K562 (cell line): Measurements from ENCODE around the gene UBAC2. TPM values are rescaled to one million over a fixed set of nuclear protein-coding genes. Genes with fewer than 3 reads are reported as not detected.

Source experiments
- ATAC-seq: fragments of 200-7000 bp; cut with Tn5 transposase; 3 replicates; pipeline ENCODE4 v1.9.1; 2020; ENCODE audit warnings: moderate library complexity
- BruUV-seq: library from RNA; stranded (reverse); fragments of 400-500 nt; replicated peaks from 2 replicates; lab custom pipeline; 2021; lab: Mats Ljungman, UMichigan
- CTCF ChIA-PET: fragments of 300-600 bp; formaldehyde crosslinking; extraction: SDS; loops from one replicate; lab custom pipeline; 2021; ENCODE audit warnings: low intra/inter-chr PET ratio; lab: Yijun Ruan, JAX
- POLR2A ChIA-PET: fragments of 300-600, 350-650 bp; sonication (Branson Sonifier 250); formaldehyde crosslinking; extraction: SDS; loops from one replicate; lab custom pipeline; 2021; ENCODE audit warnings: antibody characterized with exemption, inconsistent platforms; lab: Yijun Ruan, JAX
- DNase-seq, 4 experiments: peaks; one replicate each; pipeline versions ENCODE4 v3.0.0 to v3.0.0-alpha.2; 2011 to 2018; ENCODE audit warnings: low spot score in 3 of 4, mixed read lengths in 3 of 4; ENCODE audit errors: extremely low read depth in 1 of 4
- FAIRE-seq: peaks from 2 replicates; lab custom pipeline; 2011; peaks lifted over from hg19 to GRCh38; lab: Jason Lieb, UNC
- H2AFZ ChIP-seq: 2 replicates; pipeline ENCODE4 v1.6.0; 2011; ENCODE audit warnings: low read depth, low read length, control low read depth, inconsistent platforms
- H3K27ac ChIP-seq: fragments of 200-600 bp; 3 replicates; pipeline ENCODE4 v1.8.0; 2011; ENCODE audit warnings: low read depth, mild to moderate bottlenecking, control low read depth, inconsistent platforms, low read length, moderate library complexity, mixed read lengths; ENCODE audit errors: extremely low read depth
- H3K27me3 ChIP-seq, 2 experiments: fragments of 300-600 bp in 1 of 2; 2 replicates in 1 of 2; 3 replicates in 1 of 2; pipeline versions ENCODE4 v1.6.0 to v1.8.0; 2011; ENCODE audit warnings: inconsistent platforms in 2 of 2, low read length in 2 of 2, mild to moderate bottlenecking in 1 of 2, mixed read lengths in 1 of 2, moderate library complexity in 1 of 2; ENCODE audit not compliant: control insufficient read depth in 2 of 2, insufficient read depth in 2 of 2
- H3K36me3 ChIP-seq: fragments of 300-600 bp; 3 replicates; pipeline ENCODE4 v1.8.0; 2011; ENCODE audit warnings: mild to moderate bottlenecking, low read length, inconsistent platforms; ENCODE audit not compliant: control insufficient read depth, insufficient read depth
- H3K4me1 ChIP-seq, 2 experiments: fragments of 200-600 bp in 1 of 2; replicated peaks in 1 of 2; 2 replicates in 1 of 2; 3 replicates in 1 of 2; pipeline versions ENCODE4 v1.5.1 to v1.8.0; 2011; ENCODE audit warnings: inconsistent platforms in 2 of 2, low read length in 2 of 2, mild to moderate bottlenecking in 1 of 2, mixed read lengths in 1 of 2, moderate library complexity in 1 of 2; ENCODE audit not compliant: control insufficient read depth in 2 of 2, insufficient read depth in 2 of 2
- H3K4me2 ChIP-seq: 2 replicates; pipeline ENCODE4 v1.6.1; 2011; ENCODE audit warnings: low read length, control low read depth, inconsistent platforms, mixed read lengths; ENCODE audit not compliant: insufficient read depth
- H3K4me3 ChIP-seq: fragments of 200-600 bp; sonication (generic), shearing (Covaris generic); 2 replicates; pipeline ENCODE4 v1.5.1; 2016; ENCODE audit warnings: control low read depth, inconsistent platforms
- H3K79me2 ChIP-seq: fragments of 200-600 bp; 3 replicates; pipeline ENCODE4 v1.8.0; 2011; ENCODE audit warnings: low read length, inconsistent platforms; ENCODE audit not compliant: control insufficient read depth, insufficient read depth
- H3K9ac ChIP-seq, 2 experiments: 2 replicates each; pipeline versions ENCODE4 v1.6.0 to v1.6.1; 2011; ENCODE audit warnings: low read depth in 2 of 2, low read length in 2 of 2, control low read depth in 1 of 2, inconsistent platforms in 1 of 2, mild to moderate bottlenecking in 1 of 2, mixed read lengths in 1 of 2; ENCODE audit not compliant: insufficient read depth in 1 of 2
- H3K9me1 ChIP-seq: one replicate; pipeline ENCODE4 v1.6.0; 2011; ENCODE audit warnings: inconsistent platforms, mild to moderate bottlenecking, low read length, moderate library complexity; ENCODE audit not compliant: control insufficient read depth, insufficient read depth
- H3K9me3 ChIP-seq: replicated peaks from 2 replicates; pipeline ENCODE4 v1.5.1; 2011; ENCODE audit warnings: low read depth, low read length, inconsistent platforms; ENCODE audit not compliant: control insufficient read depth, insufficient read depth
- H4K20me1 ChIP-seq: replicated peaks from 2 replicates; pipeline ENCODE4 v1.6.1; 2011; ENCODE audit warnings: low read length, inconsistent platforms, mixed read lengths; ENCODE audit not compliant: control insufficient read depth, insufficient read depth
- ARHGAP35 ChIP-seq: fragments of 450-650 bp; IDR thresholded peaks from 2 replicates; pipeline ENCODE4 v1.6.1; 2018; ENCODE audit not compliant: partially characterized antibody
- ATF7 ChIP-seq: fragments of 450-650 bp; IDR thresholded peaks from 2 replicates; pipeline ENCODE4 v1.7.1; 2014; ENCODE audit warnings: mild to moderate bottlenecking, moderate library complexity
- BDP1 ChIP-seq: IDR thresholded peaks from 3 replicates; pipeline ENCODE4 v1.6.1; 2011; ENCODE audit not compliant: insufficient read length, insufficient read depth
- HINFP ChIP-seq: fragments of 450-650 bp; conservative IDR thresholded peaks from 2 replicates; pipeline ENCODE4 v1.6.1; 2016; ENCODE audit warnings: missing genetic modification characterization, low read depth, mild to moderate bottlenecking, control low read depth, missing compliant biosample characterization
- MYNN ChIP-seq, 2 experiments: sonication (generic); formaldehyde crosslinking in 1 of 2; IDR thresholded peaks; 2 replicates each; pipeline versions ENCODE4 v1.5.0 to v1.6.1; 2016 to 2020; ENCODE audit warnings: antibody characterized with exemption in 1 of 2, missing genetic modification reagents in 1 of 2
- RHOXF2B ChIP-seq: fragments of 250-450 bp; sonication (Bioruptor Pico); conservative IDR thresholded peaks from 2 replicates; pipeline ENCODE4 v1.5.1; 2021
- ZNF134 ChIP-seq: fragments of 250-450 bp; sonication (Bioruptor Pico); conservative IDR thresholded peaks from 2 replicates; pipeline ENCODE4 v1.4.0; 2020
- ZNF347 ChIP-seq: fragments of 450-650 bp; formaldehyde crosslinking; IDR thresholded peaks from 2 replicates; pipeline ENCODE4 v1.4.0; 2020; ENCODE audit warnings: low read depth, mild to moderate bottlenecking, moderate library complexity
- WGBS: fragments of 100-300 bp; shearing (Covaris generic); methylation state at CpG from one replicate; pipeline ENCODE4 v1.1.6; 2016; ENCODE audit warnings: low coverage, mixed read lengths; ENCODE audit not compliant: insufficient coverage; ENCODE audit errors: missing lambda C conversion rate; 5-methylcytosine and 5-hydroxymethylcytosine counted together
- in situ Hi-C: fragments of 300-500 bp; cut with MboI; formaldehyde crosslinking; loops from 4 replicates; pipeline ENCODE4 v1.15.0; 2018; ENCODE audit warnings: inconsistent platforms, mixed read lengths
- intact Hi-C: fragments of 100-400 bp; cut with micrococcal nuclease; formaldehyde crosslinking; loops from 2 replicates; pipeline ENCODE4 v1.14.2; 2022
- polyA plus RNA-seq, 8 experiments: library from polyadenylated mRNA; depleted of rRNA in 4 of 8; stranded (reverse) in 5 of 8; unstranded in 3 of 8; fragments of >200 nt; fragmentation: Nextera tagmentation in 2 of 8; fragmentation: Illumina TruSeq in 1 of 8; extraction: Ambion mirVana in 2 of 8; extraction: Trizol in 1 of 8; gene quantifications; 2 replicates each; pipeline versions ENCODE4 v1.2.1 to v1.2.3, GENCODE V29; 2011 to 2014; ENCODE audit warnings: inconsistent platforms in 1 of 8, missing spikeins in 1 of 8
- total RNA-seq, 7 experiments: library from RNA; depleted of rRNA in 6 of 7; stranded (reverse); fragments of >200 nt in 6 of 7; fragmentation: Illumina TruSeq in 2 of 7; extraction: Trizol in 2 of 7; gene quantifications; 2 replicates each; pipeline versions ENCODE4 v1.2.1 to v1.2.3, GENCODE V29; 2011 to 2021; ENCODE audit warnings: low replicate concordance in 1 of 7
- TF ChIP-seq, protein P1 (sequence below): sonication (generic); formaldehyde crosslinking; IDR thresholded peaks from 2 replicates; pipeline ENCODE4 v1.8.1; 2023; ENCODE audit warnings: mild to moderate bottlenecking, missing genetic modification reagents
- TF ChIP-seq, protein P2 (sequence below): fragments of 450-650 bp; formaldehyde crosslinking; IDR thresholded peaks from 2 replicates; pipeline ENCODE4 v1.4.0; 2020; ENCODE audit warnings: mild to moderate bottlenecking, mixed read lengths

The UBAC2 gene
- total and polyA plus RNA-seq, 9 of the 15 experiments (the other 6 are each of a cell fraction or from before 2014, with no cell fraction given) = 6.0 to 84.1 (median 32.3) TPM

GRCh38 chr13:99287551-99287950, 86.9 kb downstream of the UBAC2 start:
- Histone ChIP-seq H3K9ac (no peak overlapping the region), H3K4me1 (no peaks in the 10 kb centered on the region; a peak in 2 of 5 replicates), H3K4me3 (no peak overlapping the region), H3K27me3 (no peaks in the 10 kb centered on the region), H4K20me1 (no peaks in the 10 kb centered on the region), H2AFZ (no peak overlapping the region), H3K9me3 (no peaks in the 10 kb centered on the region), H3K4me2 (no peak overlapping the region), H3K36me3 (0 out of 3 replicates have a peak, but pooled peaks cover 6% of the 10 kb centered on the region), H3K27ac (no peak overlapping the region), H3K79me2 (no peaks in the 10 kb centered on the region), H3K9me1 (no peaks in the 10 kb centered on the region)
- intact Hi-C loops = no loop called here
- DNase-seq (no peak), ATAC-seq (no peak), FAIRE-seq (no peak)
- 95% methylated on average over 2 of the region's 4 CpGs for WGBS
- TF ChIP-seq ZNF347 (CRISPR knock-in tag) (no peak), RHOXF2B (CRISPR knock-in tag) (no peak), HINFP (tag) (no peak), ARHGAP35 (no peak), ZNF134 (no peak)
- POLR2A ChIA-PET = no interaction called here
- BruUV-seq = no TSS peak
- CTCF ChIA-PET = no interaction called here
- in situ Hi-C loops = no loop called here

DNA sequence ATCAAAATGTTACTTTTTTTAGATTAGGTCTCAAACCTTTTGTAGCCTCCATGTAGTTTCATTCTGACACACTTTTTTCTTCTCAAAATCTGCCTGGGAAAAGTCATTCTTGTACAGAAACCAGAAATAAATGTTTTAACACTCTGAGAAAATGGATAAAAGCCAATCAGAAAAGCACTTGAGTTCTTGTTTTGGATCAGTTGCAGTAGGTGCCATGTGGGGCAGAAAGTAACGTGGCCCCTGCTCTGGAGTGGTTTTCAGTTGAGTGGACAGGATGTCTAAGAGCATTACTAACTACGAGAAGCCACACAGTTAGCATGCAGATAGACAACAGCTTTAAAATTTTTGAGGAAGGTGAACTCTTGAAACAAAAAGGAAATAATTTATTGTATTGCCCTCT, 87.4 kb downstream of the UBAC2 start:
- H3K27ac ChIP-seq = no peak overlapping the region
- TF ChIP-seq, protein P1, sequence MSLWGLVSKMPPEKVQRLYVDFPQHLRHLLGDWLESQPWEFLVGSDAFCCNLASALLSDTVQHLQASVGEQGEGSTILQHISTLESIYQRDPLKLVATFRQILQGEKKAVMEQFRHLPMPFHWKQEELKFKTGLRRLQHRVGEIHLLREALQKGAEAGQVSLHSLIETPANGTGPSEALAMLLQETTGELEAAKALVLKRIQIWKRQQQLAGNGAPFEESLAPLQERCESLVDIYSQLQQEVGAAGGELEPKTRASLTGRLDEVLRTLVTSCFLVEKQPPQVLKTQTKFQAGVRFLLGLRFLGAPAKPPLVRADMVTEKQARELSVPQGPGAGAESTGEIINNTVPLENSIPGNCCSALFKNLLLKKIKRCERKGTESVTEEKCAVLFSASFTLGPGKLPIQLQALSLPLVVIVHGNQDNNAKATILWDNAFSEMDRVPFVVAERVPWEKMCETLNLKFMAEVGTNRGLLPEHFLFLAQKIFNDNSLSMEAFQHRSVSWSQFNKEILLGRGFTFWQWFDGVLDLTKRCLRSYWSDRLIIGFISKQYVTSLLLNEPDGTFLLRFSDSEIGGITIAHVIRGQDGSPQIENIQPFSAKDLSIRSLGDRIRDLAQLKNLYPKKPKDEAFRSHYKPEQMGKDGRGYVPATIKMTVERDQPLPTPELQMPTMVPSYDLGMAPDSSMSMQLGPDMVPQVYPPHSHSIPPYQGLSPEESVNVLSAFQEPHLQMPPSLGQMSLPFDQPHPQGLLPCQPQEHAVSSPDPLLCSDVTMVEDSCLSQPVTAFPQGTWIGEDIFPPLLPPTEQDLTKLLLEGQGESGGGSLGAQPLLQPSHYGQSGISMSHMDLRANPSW (CRISPR knock-in tag) = no peak
- TF ChIP-seq, protein P2, sequence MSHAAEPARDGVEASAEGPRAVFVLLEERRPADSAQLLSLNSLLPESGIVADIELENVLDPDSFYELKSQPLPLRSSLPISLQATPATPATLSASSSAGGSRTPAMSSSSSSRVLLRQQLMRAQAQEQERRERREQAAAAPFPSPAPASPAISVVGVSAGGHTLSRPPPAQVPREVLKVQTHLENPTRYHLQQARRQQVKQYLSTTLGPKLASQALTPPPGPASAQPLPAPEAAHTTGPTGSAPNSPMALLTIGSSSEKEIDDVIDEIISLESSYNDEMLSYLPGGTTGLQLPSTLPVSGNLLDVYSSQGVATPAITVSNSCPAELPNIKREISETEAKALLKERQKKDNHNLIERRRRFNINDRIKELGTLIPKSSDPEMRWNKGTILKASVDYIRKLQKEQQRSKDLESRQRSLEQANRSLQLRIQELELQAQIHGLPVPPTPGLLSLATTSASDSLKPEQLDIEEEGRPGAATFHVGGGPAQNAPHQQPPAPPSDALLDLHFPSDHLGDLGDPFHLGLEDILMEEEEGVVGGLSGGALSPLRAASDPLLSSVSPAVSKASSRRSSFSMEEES (CRISPR knock-in tag) = no peak
- no peak for TF ChIP-seq MYNN (IDR thresholded peaks at IDR 0.05)
- no peak for TF ChIP-seq MYNN (CRISPR knock-in tag; IDR thresholded peaks at IDR 0.05)
- TF ChIP-seq ATF7 = no peak
- no peak for TF ChIP-seq BDP1

More for the DNA sequence above, 87.4 kb downstream of the UBAC2 start:
- Histone ChIP-seq H3K4me1 (no peaks in the 10 kb centered on the region; a peak in 2 of 5 replicates), H3K36me3 (0 out of 3 replicates have a peak, but pooled peaks cover 8% of the 10 kb centered on the region), H3K4me3 (no peak overlapping the region), H3K4me2 (no peak overlapping the region), H3K9ac (no peak overlapping the region), H2AFZ (no peak overlapping the region), H3K27me3 (no peaks in the 10 kb centered on the region), H3K9me3 (no peaks in the 10 kb centered on the region), H3K9me1 (no peaks in the 10 kb centered on the region), H4K20me1 (no peaks in the 10 kb centered on the region), H3K79me2 (no peaks in the 10 kb centered on the region)
- CTCF ChIA-PET = no interaction called here
- POLR2A ChIA-PET = no interaction called here
- in situ Hi-C loops (no loop called here), intact Hi-C loops (no loop called here)
- ATAC-seq (no peak), FAIRE-seq (no peak), DNase-seq (no peak)
- BruUV-seq = no TSS peak
- 89% methylated on average over 2 of the region's 2 CpGs for WGBS
